HUES64 (cell line): Measurements from ENCODE around the gene ATF7.
A peak's percentile ranks its signal among the peaks of the same experiment; 100 is the strongest.

Source experiments
- H3K27ac ChIP-seq: 2 replicates; pipeline ENCODE4 v1.7.0; 2013; ENCODE audit warnings: low read depth, low read length, inconsistent platforms
- H3K27me3 ChIP-seq: 2 replicates; pipeline ENCODE4 v1.6.1; 2013; ENCODE audit warnings: mild to moderate bottlenecking, low read length; ENCODE audit not compliant: insufficient read depth
- H3K36me3 ChIP-seq: 2 replicates; pipeline ENCODE4 v1.6.1; 2013; ENCODE audit warnings: mild to moderate bottlenecking, low read length; ENCODE audit not compliant: insufficient read depth
- H3K4me1 ChIP-seq: 2 replicates; pipeline ENCODE4 v1.6.1; 2013; ENCODE audit warnings: mild to moderate bottlenecking, low read length, moderate library complexity; ENCODE audit not compliant: insufficient read depth
- H3K4me3 ChIP-seq: 2 replicates; pipeline ENCODE4 v1.5.1; 2013; ENCODE audit warnings: mild to moderate bottlenecking, low read length, moderate library complexity
- H3K9ac ChIP-seq: 2 replicates; pipeline ENCODE4 v1.6.1; 2013; ENCODE audit warnings: mild to moderate bottlenecking, low read depth, low read length
- H3K9me3 ChIP-seq: 2 replicates; pipeline ENCODE4 v1.6.1; 2013; ENCODE audit warnings: low read depth, low read length; ENCODE audit not compliant: insufficient read depth
- WGBS: fragments of 150-250, 120-280 bp; methylation state at CpG from one replicate; pipeline ENCODE4 v1.1.7; 2013; ENCODE audit warnings: missing lambda C conversion rate; 5-methylcytosine and 5-hydroxymethylcytosine counted together

Gene ATF7

DNA sequence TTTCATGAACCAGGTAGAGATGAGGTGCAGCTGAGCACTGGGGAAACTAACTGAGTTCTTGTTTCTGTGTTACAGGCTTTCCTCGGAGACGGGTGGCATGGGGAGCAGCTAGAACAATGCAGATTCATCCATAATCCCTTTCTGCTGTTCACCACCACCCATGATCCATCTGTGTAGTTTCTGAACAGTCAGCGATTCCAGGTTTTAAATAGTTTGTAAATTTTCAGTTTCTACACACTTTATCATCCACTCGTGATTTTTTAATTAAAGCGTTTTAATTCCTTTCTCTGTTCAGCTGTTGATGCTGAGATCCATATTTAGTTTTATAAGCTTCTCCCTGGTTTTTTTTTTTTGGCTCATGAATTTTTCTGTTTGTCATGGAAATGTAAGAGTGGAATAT lies 146.9 kb downstream of the ATF7 start:
- no peaks in the 10 kb centered on the region for H3K27me3 ChIP-seq
- no peak overlapping the region for H3K9ac ChIP-seq
- no peaks in the 10 kb centered on the region for H3K9me3 ChIP-seq
- no peak overlapping the region for H3K4me3 ChIP-seq
- peaks cover 97% of the 10 kb centered on the region for H3K36me3 ChIP-seq
- 95% methylated on average over 4 of the region's 5 CpGs for WGBS
- 0 out of 2 replicates have a peak overlapping the region, but pooled peaks have one; percentile 7 for H3K27ac ChIP-seq
- H3K4me1 ChIP-seq = peaks cover 17% of the 10 kb centered on the region; the same call in 1 of the 2 replicates

DNA sequence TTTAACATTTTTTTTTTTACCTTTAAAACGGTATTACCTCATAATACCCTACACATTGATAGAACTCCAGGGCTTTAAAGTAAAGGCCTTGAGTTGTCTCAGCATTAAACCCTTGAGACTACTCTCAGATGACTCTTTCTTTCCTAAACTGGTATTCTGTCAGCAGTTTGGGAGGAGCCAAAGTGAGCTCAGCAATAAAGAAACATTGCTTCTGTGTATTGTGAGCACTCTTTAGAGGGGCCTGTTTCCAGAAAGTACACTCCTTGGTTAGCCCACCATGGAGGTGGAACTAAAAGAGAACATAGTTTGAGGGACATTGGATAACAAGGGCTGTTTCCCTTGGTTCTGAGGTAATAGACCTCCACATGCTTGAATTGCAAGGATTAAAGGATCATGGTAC lies 147.3 kb downstream of the ATF7 start:
- H3K9me3 ChIP-seq = no peaks in the 10 kb centered on the region
- H3K36me3 ChIP-seq = peaks cover 98% of the 10 kb centered on the region
- H3K4me3 ChIP-seq = no peak overlapping the region
- 0 out of 2 replicates have a peak overlapping the region, but pooled peaks have one; percentile 7 for H3K27ac ChIP-seq
- H3K4me1 ChIP-seq = peaks cover 17% of the 10 kb centered on the region; the same call in 1 of the 2 replicates
- no peak overlapping the region for H3K9ac ChIP-seq
- WGBS = 86% methylated on average over 1 of the region's 1 CpG
- H3K27me3 ChIP-seq = no peaks in the 10 kb centered on the region

DNA sequence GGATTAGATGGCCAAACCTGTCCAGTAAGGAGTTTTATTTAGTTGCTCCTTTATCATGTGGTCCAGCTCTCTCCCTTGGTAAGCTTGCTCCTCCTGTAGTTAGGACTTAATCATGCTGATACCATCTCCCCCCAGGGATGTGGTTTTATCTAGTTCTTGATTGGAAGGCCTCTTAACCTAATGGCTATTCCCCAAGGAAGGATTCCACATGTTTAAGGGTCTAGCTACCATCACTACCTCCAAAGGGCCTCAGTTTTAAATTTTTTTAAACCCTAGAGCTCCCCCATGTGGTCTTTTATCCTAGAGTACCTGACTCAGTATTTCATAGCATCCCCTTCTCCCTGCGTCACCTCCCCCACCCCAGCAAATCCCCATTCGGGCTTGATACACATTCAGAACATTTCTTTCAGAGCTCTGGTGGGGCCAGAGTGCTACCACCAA lies 149.4 kb downstream of the ATF7 start:
- Histone ChIP-seq H3K9me3 (no peaks in the 10 kb centered on the region), H3K27ac (no peak overlapping the region), H3K4me3 (no peak overlapping the region), H3K9ac (no peak overlapping the region), H3K27me3 (no peaks in the 10 kb centered on the region), H3K4me1 (peaks cover 17% of the 10 kb centered on the region; the same call in 1 of the 2 replicates), H3K36me3 (peaks cover 98% of the 10 kb centered on the region)
- WGBS = 74% methylated on average over 2 of the region's 2 CpGs

DNA sequence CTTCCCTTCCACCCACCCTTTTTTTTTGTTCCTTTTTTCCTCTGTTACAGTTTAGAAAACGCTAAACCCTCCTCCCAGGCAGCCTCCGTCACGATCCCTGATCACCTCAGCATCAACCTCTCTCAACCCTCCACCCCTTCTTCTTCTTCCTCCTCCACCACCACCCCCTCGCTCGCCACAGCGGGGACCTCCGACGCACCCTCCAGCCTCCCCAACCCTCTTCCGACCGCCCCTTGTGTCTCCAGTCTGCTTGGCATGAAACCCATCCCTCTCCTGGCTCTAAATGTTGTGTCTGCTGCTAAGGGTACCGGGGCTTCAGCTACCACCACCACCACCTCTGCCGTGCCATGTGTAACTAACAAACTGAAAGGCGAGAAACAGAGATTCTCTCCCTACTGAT lies 151.4 kb downstream of the ATF7 start:
- H3K36me3 ChIP-seq = peaks cover 99% of the 10 kb centered on the region
- no peak overlapping the region for H3K27ac ChIP-seq
- no peak overlapping the region for H3K9ac ChIP-seq
- no peak overlapping the region for H3K4me3 ChIP-seq
- WGBS = 92% methylated on average over 13 of the region's 13 CpGs
- H3K27me3 ChIP-seq = no peaks in the 10 kb centered on the region
- H3K9me3 ChIP-seq = no peaks in the 10 kb centered on the region
- H3K4me1 ChIP-seq = peaks cover 10% of the 10 kb centered on the region; the same call in 1 of the 2 replicates

DNA sequence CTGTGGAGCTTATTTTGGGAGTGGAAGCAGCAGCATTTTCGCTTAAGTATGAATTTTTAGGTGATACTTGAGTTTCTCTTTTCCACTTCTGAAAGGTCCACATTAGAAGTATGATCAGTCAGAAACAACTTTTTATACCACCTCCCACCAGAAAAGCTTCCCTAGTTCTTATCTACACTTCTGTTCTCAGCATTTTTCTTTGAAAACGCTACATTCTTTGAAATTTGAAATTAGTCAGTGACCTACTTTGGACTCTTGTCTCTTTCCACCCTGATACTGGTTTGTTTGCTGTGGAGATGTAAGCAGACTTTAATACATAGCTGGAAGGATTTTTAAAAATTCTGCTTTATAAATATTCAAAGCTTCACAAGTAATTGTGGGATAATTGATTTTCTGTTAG lies 152.1 kb downstream of the ATF7 start:
- H3K4me1 ChIP-seq = peaks cover 6% of the 10 kb centered on the region; the same call in 1 of the 2 replicates
- H3K4me3 ChIP-seq = no peak overlapping the region
- peaks cover 99% of the 10 kb centered on the region for H3K36me3 ChIP-seq
- no peak overlapping the region for H3K9ac ChIP-seq
- H3K27ac ChIP-seq = no peak overlapping the region
- no peaks in the 10 kb centered on the region for H3K9me3 ChIP-seq
- no peaks in the 10 kb centered on the region for H3K27me3 ChIP-seq
- 100% methylated on average over 2 of the region's 2 CpGs for WGBS

DNA sequence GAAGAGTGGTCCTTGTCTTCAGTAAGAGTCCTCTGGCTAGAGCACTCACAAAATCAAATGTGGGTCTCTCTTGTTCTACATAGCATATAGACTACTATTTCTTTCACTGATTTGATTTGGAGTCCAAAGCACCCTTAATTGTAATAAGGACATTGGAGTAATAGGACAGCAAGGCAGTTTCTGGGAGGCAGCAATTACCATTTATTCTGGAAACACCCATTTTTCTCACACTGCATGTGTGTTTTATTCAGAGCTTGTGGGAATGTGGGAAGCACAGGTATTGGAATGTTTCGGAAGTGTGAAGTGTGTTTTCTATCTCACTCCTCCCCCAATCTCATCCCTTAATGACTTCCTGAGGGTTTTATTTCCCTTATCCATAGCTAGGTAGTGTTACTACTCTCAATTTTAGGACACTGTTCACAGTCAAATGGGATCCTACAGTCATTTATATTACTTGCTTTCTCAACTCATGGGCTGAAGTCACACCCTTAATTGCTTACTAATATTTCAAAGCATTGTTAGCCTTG lies 154.1 kb downstream of the ATF7 start:
- no CpG with 5 or more reads among the region's 1 CpG for WGBS
- Histone ChIP-seq H3K9ac (no peak overlapping the region), H3K27me3 (no peaks in the 10 kb centered on the region), H3K4me1 (peaks cover 6% of the 10 kb centered on the region; the same call in 1 of the 2 replicates), H3K4me3 (no peak overlapping the region), H3K27ac (no peak overlapping the region), H3K9me3 (no peaks in the 10 kb centered on the region), H3K36me3 (peaks cover 100% of the 10 kb centered on the region)

DNA sequence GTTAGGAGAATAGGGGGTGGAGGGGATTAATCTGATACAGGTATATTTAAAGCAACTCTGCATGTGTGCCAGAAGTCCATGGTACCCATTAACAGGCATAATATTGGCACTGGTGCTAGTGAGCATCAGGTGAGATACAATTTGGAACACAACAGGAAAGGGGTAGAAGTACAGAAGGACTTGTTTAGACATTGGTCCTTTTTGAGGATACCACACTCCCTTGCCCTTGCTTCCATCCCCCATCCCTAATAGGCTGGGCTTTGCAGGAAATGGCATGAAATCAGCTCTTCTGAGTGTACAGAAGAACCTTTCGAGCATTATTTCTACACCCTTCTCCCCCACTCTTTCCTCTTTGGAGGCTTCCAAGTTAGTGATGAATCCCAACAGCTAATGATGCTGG lies 157.9 kb downstream of the ATF7 start:
- peaks cover 6% of the 10 kb centered on the region; the same call in 1 of the 2 replicates for H3K4me1 ChIP-seq
- WGBS = 90% methylated on average over 1 of the region's 1 CpG
- no peaks in the 10 kb centered on the region for H3K27me3 ChIP-seq
- no peaks in the 10 kb centered on the region for H3K9me3 ChIP-seq
- H3K4me3 ChIP-seq = no peak overlapping the region
- peaks cover 100% of the 10 kb centered on the region for H3K36me3 ChIP-seq
- H3K27ac ChIP-seq = no peak overlapping the region
- no peak overlapping the region for H3K9ac ChIP-seq

DNA sequence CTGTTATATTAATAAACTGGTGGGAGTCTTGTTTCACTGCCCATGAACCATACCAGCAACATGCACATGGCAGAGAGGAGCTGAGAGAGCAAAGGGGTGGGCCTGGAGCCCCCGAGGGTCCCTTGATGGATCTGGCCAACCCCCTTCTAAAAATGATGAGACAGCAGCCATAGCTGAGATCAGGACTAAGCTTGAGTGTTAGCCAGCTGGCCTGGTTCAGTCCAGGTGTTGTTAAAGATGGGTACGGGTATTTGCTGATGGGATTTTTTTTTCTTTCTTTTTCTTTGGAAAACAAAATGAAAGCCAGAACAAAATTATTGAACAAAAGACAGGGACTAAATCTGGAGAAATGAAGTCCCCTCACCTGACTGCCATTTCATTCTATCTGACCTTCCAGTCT lies 158.3 kb downstream of the ATF7 start:
- 92% methylated on average over 2 of the region's 2 CpGs for WGBS
- Histone ChIP-seq H3K36me3 (peaks cover 100% of the 10 kb centered on the region), H3K27ac (no peak overlapping the region), H3K4me1 (peaks cover 6% of the 10 kb centered on the region; the same call in 1 of the 2 replicates), H3K27me3 (no peaks in the 10 kb centered on the region), H3K9me3 (no peaks in the 10 kb centered on the region), H3K4me3 (no peak overlapping the region), H3K9ac (no peak overlapping the region)

DNA sequence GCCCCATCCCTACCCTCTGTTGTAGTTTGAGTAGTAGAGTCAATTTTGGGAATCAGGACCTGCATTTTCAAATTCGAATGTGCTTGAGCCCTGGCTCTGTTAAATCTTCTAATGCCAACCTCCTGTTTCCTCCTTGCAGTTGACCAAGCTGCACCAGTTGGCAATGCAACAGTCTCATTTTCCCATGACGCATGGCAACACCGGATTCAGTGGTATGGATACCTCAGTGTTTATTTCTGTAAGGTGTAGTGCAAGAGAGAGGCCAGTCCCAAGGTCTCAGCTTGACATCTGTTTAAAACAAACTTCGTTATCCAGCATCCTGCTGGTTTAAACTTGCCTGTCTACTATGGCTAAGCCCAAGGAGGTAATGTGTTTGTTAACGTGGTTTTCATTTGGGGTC lies 159.1 kb downstream of the ATF7 start:
- Histone ChIP-seq H3K4me1 (peaks cover 13% of the 10 kb centered on the region; the same call in 1 of the 2 replicates), H3K27ac (no peak overlapping the region), H3K9ac (no peak overlapping the region), H3K9me3 (no peaks in the 10 kb centered on the region), H3K4me3 (no peak overlapping the region), H3K27me3 (no peaks in the 10 kb centered on the region), H3K36me3 (peaks cover 100% of the 10 kb centered on the region)
- WGBS = 95% methylated on average over 5 of the region's 5 CpGs

DNA sequence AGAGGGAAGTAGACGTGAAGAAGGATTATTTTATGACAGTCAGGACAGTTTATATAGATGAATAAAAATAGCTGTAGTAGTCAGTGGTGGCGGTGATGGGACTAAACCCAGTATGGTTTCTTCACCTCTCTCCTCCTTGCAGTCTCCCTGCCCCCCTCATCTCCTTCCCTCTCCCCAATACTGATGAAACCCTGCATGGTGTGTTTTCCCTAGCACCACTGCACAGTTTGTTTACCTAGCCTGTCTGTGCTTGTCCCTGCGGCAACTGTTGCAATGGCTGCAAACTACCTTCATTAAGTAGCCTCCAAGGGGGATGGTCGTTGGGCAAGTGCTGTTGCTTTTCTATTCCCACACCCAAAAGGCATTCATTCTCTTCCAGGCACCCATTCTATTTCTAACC lies 159.5 kb downstream of the ATF7 start:
- Histone ChIP-seq H3K36me3 (peaks cover 100% of the 10 kb centered on the region), H3K4me3 (no peak overlapping the region), H3K9ac (no peak overlapping the region), H3K27me3 (no peaks in the 10 kb centered on the region), H3K27ac (no peak overlapping the region), H3K9me3 (no peaks in the 10 kb centered on the region), H3K4me1 (peaks cover 13% of the 10 kb centered on the region; the same call in 1 of the 2 replicates)
- 97% methylated on average over 4 of the region's 4 CpGs for WGBS

DNA sequence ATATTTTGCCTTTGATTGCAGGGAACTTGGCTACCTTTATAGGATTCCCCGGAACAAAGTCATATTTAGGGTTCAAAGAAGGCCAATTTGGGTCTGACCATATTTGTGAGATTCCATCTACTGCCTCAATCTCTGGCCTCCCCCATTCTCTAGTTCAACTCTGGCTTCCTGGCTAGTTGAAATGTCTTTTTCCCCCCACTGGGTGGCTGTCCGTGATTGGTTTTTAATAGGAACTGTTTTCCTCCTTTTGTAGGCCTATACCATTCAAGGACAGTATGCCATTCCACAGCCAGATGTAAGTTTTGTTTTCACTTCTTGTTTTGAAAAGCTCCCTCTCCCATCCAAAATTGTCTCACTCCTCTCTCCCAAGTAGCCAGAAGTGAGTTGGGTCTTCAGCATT lies 160.5 kb downstream of the ATF7 start:
- Histone ChIP-seq H3K4me1 (peaks cover 18% of the 10 kb centered on the region; the same call in 1 of the 2 replicates), H3K9ac (no peak overlapping the region), H3K9me3 (no peaks in the 10 kb centered on the region)

More for the DNA sequence above, 160.5 kb downstream of the ATF7 start:
- Histone ChIP-seq H3K36me3 (peaks cover 100% of the 10 kb centered on the region), H3K27me3 (no peaks in the 10 kb centered on the region), H3K4me3 (no peak overlapping the region), H3K27ac (no peak overlapping the region)
- 82% methylated on average over 2 of the region's 2 CpGs for WGBS
